Skeletal muscle cell (primary cell): ENCODE measurements around the gene KIF2C.
"Not testable (repeated sequence)": the region's sequence is repeated elsewhere in the genome, so short reads cannot be mapped to it uniquely, and the experiment has no call there.

Experiments
- DNase-seq: peaks from one replicate; pipeline ENCODE4 v3.0.0-alpha.2; 2010; ENCODE audit warnings: low read depth
- H3K4me3 ChIP-seq: 2 replicates; pipeline ENCODE4 v1.5.1; 2011; ENCODE audit warnings: low read depth, mild to moderate bottlenecking, control low read depth, low read length, moderate library complexity

KIF2C gene

GRCh38 chr1:44717156-44717555 is 22.5 kb upstream of the KIF2C start:
- no peak overlapping the region for H3K4me3 ChIP-seq
- DNase-seq: no peak

GRCh38 chr1:44717653-44718052 is 22.0 kb upstream of the KIF2C start:
- DNase-seq: no peak
- no peak overlapping the region for H3K4me3 ChIP-seq

DNA sequence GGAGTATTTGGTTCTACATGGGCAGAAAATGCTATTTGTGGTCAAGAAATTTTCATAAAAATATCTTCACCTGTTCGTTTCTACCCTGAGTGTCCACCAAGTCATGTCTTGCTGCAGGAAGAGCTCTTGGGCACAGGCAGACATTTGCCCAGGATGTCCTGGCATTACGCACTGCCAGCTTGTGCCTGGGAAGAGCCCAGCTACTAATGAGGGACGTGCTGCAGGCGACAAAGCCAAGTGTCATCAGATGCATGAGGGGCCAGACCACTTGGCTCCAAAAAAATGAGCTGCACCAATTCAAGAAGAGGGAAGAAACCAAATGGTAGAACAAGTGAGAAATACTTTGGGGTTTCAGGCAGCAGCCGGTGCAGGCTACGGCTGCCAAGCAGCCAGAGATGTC is 21.5 kb upstream of the KIF2C start:
- H3K4me3 ChIP-seq: no peak overlapping the region
- DNase-seq: no peak

GRCh38 chr1:44719318-44719717 is 20.3 kb upstream of the KIF2C start:
- no peak overlapping the region for H3K4me3 ChIP-seq
- DNase-seq: no peak

- no peak overlapping the region for H3K4me3 ChIP-seq
Measured at GRCh38 chr1:44720281-44720680, 19.4 kb upstream of the KIF2C start.

DNA sequence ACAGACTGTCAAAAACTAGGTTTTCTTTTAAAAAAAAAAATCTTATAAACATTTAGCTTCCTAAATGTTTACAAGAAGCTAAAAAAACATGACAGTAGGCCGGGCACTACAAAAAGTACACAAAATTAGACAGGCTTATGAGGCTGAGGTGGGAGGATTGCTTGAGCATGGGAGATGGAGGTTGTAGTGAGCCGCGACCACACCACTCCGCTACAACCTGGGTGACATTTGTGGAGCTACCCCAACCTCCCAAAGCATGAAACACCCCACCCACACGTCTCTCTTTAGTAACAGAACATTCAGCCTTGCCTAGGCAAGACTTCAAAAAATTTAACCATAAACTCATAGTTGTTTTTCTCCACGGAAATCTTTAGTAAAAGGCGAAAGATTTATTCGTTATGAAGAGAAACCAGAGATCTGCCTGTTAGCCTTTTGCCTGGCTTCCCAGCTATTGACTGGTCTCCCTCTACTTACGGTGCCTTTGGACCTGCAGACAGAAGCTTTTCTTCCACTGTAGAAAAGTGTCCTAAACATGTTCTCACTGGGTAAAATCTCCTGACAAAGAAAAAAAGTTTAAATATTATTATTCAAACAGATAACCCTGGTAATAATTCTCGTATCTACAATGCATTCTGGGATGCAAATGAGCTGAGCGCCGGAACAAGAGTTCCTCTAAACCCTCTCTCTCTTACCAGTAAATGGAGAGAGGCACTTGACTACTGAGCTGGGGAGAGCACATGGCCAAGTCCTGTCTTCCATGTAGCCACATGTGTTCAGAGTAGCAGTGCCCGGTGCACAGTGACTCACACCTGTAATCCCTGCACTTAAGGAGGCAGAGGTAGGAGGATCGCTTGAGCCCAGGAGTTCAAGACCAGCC is 17.9 kb upstream of the KIF2C start:
- no peak overlapping the region for H3K4me3 ChIP-seq
- peak; percentile 94 for DNase-seq

More at GRCh38 chr1:44720281-44720680, 19.4 kb upstream of the KIF2C start:
- no peak for DNase-seq

DNA sequence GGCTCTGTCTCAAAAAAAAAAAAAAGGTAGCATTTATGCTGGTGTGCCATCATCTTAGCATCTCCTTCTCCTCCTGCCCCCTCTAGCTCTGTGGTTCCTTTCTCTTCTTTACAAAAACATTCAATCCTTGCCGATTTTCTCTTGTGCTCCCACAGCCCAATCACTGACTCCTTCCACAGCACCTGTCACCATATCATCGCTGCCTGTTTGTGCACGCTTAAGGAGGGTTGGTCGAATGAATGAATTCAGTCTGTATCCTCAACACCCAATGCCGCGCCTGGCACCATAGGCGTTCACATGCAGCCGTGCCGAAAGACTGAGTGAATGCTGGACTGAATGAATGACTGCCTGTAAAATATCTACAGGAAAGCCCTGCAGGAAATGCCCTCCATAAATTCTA is 16.6 kb upstream of the KIF2C start:
- no peak overlapping the region for H3K4me3 ChIP-seq
- DNase-seq: no peak

GRCh38 chr1:44723496-44724295 is 15.9 kb upstream of the KIF2C start:
- no peak for DNase-seq
- no peak overlapping the region for H3K4me3 ChIP-seq

- H3K4me3 ChIP-seq: no peak overlapping the region
Measured at GRCh38 chr1:44724296-44724954, 15.2 kb upstream of the KIF2C start.

DNA sequence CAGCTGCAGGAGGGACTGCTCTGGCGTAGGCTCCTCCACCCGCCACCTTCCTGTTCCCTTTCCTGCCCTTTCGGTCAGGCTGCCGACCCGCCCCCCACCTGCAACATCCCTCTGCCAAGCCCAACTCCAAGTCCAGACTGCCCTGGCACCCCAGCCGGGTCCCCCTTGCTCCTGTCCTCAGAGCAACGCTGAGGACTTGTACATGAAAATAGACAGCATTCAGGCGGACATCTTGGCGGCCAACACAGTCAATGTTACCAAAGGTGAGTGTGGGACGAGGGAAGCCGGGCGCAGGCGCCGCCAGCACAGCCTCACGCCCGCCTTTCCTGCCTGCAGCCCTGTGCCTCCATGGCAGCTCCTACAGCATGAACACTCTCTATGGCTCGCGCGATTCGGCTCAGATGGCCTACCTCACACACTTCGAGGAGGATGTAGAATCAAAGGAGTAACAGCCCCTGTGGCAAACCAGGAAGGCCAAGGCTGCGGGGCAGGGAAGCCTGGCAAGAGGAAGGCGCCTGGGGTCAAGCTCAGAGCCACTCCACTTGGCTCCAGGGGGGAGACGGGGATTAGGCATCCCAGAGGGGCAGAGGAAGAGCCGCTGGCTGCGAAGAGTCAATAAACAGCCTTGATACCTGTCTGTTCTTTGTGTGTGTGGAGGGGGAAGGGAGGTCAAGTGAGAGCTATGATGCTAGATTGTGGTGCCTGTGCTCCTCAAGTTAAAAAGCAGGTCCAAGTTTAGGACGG is 14.5 kb upstream of the KIF2C start:
- no peak for DNase-seq
- H3K4me3 ChIP-seq: no peak overlapping the region

More at GRCh38 chr1:44724296-44724954, 15.2 kb upstream of the KIF2C start:
- no peak for DNase-seq

GRCh38 chr1:44730741-44731512 is 8.7 kb upstream of the KIF2C start, which contains the start of gene RNU5D-1:
RNU5D-1 (minus strand) TSS chr1:44731170.
- H3K4me3 ChIP-seq: peak within 1 kb of the TSS; percentile 21
- DNase-seq: peak; percentile 95

GRCh38 chr1:44733365-44733764 is 6.3 kb upstream of the KIF2C start:
- peak; percentile 77 for DNase-seq

GRCh38 chr1:44733784-44734183 is 5.9 kb upstream of the KIF2C start:
- H3K4me3 ChIP-seq: no peak overlapping the region
- DNase-seq: no peak

More at GRCh38 chr1:44733365-44733764, 6.3 kb upstream of the KIF2C start:
- no peak overlapping the region for H3K4me3 ChIP-seq

- no peak overlapping the region for H3K4me3 ChIP-seq
- DNase-seq: no peak
Measured at GRCh38 chr1:44735992-44736391, 3.6 kb upstream of the KIF2C start.

DNA sequence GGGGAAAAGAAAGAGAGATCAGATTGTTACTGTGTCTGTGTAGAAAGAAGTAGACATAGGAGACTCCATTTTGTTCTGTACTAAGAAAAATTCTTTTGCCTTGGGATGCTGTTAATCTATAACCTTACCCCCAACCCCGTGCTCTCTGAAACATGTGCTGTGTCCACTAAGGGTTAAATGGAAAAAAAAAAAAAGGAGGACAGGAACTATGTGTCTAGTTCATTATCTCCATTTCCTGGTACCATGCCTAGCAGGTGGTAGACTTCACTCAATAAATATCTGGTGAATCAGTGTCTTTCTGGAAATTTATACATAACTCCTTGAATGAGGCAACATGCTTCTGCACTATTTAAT is 707 bp upstream of the KIF2C start:
- peak overlapping the region; percentile 74 for H3K4me3 ChIP-seq
- not testable (repeated sequence) for DNase-seq

- H3K4me3 ChIP-seq: peak overlapping the region; percentile 74
- no peak for DNase-seq
Measured at GRCh38 chr1:44740179-44740617, 561 bp downstream of the KIF2C start.

GRCh38 chr1:44743211-44743610 is 3.6 kb downstream of the KIF2C start:
- no peak overlapping the region for H3K4me3 ChIP-seq
- DNase-seq: no peak

- no peak overlapping the region for H3K4me3 ChIP-seq
- DNase-seq: no peak
Measured at GRCh38 chr1:44747878-44748277, 8.2 kb downstream of the KIF2C start.

GRCh38 chr1:44757420-44757819 is 17.8 kb downstream of the KIF2C start:
- H3K4me3 ChIP-seq: no peak overlapping the region

More at GRCh38 chr1:44757420-44757819, 17.8 kb downstream of the KIF2C start:
- no peak for DNase-seq
